ENCODE results near the gene UQCRC1.
"Not testable (repeated sequence)": the region's sequence is repeated elsewhere in the genome, so short reads cannot be mapped to it uniquely, and the experiment has no call there.

UQCRC1 gene

GRCh38 chr3:48553886-48554845, 55.3 kb downstream of the UQCRC1 start:
- ATAC-seq (no peak), DNase-seq (no peak)

GRCh38 chr3:48553361-48553760, 56.1 kb downstream of the UQCRC1 start:
- ATAC-seq (no peak), DNase-seq (no peak)

GRCh38 chr3:48552111-48552951, 57.1 kb downstream of the UQCRC1 start:
- DNase-seq = no peak

DNA sequence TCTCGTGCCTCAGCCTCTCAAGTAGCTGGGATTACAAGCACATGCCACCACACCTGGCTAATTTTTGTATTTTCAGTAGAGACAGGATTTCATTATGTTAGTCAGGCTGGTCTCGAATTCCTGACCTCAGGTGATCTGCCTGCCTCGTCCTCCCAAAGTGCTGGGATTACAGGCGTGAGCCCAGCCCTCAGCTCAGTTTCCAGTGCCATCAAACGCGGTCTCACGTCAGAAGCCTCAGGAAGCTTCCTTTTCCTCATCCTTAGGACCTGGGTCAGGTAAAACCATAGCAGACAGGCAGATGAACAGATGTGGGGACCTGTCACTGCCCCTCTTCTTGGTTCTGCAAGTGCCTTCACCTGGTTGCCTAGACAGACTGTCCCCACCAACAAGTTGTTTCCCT, 57.8 kb downstream of the UQCRC1 start:
- ATAC-seq, DNase-seq: not testable (repeated sequence)

More at GRCh38 chr3:48552111-48552951, 57.1 kb downstream of the UQCRC1 start:
- no peak for ATAC-seq
